ENCODE data around the gene DCBLD1. TPM values are rescaled to one million over a fixed set of nuclear protein-coding genes. Genes with fewer than 3 reads are reported as not detected.
A peak's percentile ranks its signal among the peaks of the same experiment; 100 is the strongest.

DCBLD1 gene
- total RNA-seq, 2 donors from 2014 or later = 6.3 to 7.1 TPM

DNA sequence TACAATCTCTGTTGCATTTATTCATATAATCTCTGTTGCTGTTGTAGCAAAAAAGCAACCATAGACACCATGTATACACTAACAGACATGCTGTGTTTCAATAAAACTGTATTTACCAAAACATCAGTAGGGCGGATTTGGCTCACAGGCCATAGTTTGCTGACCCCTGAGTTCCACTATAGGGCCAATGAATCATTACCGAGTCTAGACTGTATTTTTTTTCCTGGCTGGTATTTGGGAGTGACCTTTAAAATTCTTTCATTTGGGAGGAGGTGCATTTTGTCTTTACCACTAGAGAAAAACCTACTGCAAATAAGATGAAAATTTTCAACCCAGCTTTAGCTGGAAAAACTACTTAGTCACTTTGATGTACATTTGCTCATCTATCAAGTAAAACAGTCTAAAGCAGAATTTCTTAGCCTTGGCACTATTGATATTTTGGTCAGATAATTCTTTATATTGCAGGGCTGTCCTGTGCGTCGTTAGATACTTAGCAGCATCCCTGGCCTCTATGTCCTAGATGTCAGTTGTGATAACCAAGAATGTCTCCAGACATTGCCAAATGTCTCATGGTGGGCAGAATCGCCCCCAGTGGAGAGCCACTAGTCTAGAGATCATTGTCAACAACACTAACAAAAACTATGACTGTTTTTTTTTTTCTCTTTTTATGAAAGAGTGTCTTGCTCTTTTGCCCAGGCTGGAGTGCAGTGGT, 39.5 kb downstream of the DCBLD1 start:
- H3K9me3 ChIP-seq = no peaks in the 10 kb centered on the region
- no peak overlapping the region for H3K4me3 ChIP-seq
- TF ChIP-seq, protein P1, sequence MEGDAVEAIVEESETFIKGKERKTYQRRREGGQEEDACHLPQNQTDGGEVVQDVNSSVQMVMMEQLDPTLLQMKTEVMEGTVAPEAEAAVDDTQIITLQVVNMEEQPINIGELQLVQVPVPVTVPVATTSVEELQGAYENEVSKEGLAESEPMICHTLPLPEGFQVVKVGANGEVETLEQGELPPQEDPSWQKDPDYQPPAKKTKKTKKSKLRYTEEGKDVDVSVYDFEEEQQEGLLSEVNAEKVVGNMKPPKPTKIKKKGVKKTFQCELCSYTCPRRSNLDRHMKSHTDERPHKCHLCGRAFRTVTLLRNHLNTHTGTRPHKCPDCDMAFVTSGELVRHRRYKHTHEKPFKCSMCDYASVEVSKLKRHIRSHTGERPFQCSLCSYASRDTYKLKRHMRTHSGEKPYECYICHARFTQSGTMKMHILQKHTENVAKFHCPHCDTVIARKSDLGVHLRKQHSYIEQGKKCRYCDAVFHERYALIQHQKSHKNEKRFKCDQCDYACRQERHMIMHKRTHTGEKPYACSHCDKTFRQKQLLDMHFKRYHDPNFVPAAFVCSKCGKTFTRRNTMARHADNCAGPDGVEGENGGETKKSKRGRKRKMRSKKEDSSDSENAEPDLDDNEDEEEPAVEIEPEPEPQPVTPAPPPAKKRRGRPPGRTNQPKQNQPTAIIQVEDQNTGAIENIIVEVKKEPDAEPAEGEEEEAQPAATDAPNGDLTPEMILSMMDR (IDR thresholded peaks at IDR 0.05) = no peak
- no peak for DNase-seq (ENCODE audit: low spot score)
- no peaks in the 10 kb centered on the region for H3K27me3 ChIP-seq
- no peaks in the 10 kb centered on the region for H3K4me1 ChIP-seq
- no peak overlapping the region for H3K27ac ChIP-seq
- peaks cover 5% of the 10 kb centered on the region for H3K36me3 ChIP-seq

DNA sequence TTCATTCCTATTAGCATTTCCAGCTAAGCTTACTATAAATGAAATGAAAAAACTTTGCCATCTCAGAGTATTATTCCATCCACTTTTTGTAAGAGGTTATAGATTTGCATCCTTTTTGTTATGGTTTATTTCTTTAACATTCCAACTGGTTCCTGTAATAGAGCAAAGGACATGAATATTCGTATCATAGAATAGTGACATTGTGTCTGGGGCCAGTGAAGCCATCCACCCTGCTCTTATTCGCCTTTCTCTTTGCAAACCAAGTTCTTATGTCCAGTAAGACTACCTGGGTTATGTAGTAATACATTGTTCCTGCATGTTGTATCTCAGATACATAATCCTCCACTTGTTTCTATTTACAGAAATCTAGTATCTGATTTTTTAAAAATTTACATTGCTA, 43.1 kb downstream of the DCBLD1 start:
- H3K27me3 ChIP-seq = no peaks in the 10 kb centered on the region
- peaks cover 0 to 6% of the 10 kb centered on the region in 2 donors for H3K4me1 ChIP-seq
- H3K4me3 ChIP-seq = no peak overlapping the region
- TF ChIP-seq, protein P1 (IDR thresholded peaks at IDR 0.05) = no peak
- H3K9me3 ChIP-seq = no peaks in the 10 kb centered on the region
- H3K36me3 ChIP-seq = no peaks in the 10 kb centered on the region
- no peak overlapping the region for H3K27ac ChIP-seq
- no peak for DNase-seq (ENCODE audit: low spot score)

DNA sequence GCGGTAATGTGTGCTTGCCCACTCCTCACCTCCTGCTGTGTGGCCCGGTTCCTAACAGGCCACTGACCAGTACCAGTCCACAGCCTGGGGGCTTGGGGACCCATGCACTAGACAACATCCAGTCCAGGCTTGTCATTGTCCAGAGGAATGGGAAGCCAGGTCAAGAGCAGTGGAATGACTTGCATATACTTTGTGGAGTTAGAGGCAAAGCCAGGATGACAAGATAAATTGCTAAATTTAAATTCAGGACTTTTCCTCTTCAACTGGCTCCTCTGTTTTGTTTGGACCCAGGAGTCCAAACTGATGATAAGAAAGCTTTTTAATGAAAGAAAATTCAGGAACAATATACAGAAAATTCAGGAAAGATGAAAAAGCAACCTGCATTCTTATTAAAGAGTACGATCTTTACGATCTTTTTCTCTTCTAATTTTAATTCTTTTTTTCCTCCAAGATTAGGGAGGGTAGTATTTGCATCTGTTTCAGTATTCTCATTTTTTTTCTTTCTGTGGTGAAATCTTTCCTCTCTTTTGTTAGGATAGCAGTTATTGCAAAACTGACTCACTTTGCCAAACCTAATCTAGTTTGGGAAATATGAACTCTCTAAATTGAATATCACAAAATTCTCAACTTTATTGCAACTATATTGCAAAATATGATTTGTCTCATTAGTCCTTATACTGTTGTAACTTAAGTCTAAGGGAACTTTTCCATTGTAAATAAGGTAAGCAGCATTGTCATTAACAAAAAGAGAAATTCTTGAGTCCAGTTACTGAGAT, 48.2 kb downstream of the DCBLD1 start:
- Histone ChIP-seq H3K27me3 (no peaks in the 10 kb centered on the region), H3K27ac (peak overlapping the region in 1 of 2 donors; percentile 14), H3K9me3 (no peaks in the 10 kb centered on the region), H3K4me1 (peaks cover 0 to 6% of the 10 kb centered on the region in 2 donors), H3K36me3 (no peaks in the 10 kb centered on the region), H3K4me3 (no peak overlapping the region)
- DNase-seq (ENCODE audit: low spot score) = no peak
- TF ChIP-seq, protein P1 (IDR thresholded peaks at IDR 0.05) = no peak

DNA sequence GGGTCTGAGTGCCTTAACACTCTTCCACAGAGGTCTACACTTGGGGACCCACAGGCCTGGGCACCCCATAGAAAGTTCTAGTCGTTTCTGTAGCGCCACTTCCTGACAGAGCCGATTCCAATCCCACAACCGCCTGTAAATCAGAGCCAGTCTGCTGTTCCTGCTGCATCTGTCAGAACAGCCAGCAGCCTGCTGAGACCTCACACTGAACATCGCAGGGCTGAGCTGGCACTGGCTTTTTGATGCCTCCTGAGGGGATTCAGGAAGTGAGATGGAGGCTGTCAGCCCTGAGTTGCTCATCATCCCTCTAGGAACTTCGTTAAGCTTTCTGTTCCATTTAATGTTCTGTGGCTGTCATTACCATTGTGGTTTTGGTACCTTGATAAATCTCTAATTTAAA, 48.9 kb downstream of the DCBLD1 start:
- H3K4me1 ChIP-seq = peaks cover 0 to 6% of the 10 kb centered on the region in 2 donors
- no peaks in the 10 kb centered on the region for H3K36me3 ChIP-seq
- no peaks in the 10 kb centered on the region for H3K9me3 ChIP-seq
- no peak for DNase-seq (ENCODE audit: low spot score)
- TF ChIP-seq, protein P1 (IDR thresholded peaks at IDR 0.05) = no peak
- H3K27ac ChIP-seq = peak overlapping the region in 1 of 2 donors; percentile 14
- H3K27me3 ChIP-seq = no peaks in the 10 kb centered on the region
- H3K4me3 ChIP-seq = no peak overlapping the region

DNA sequence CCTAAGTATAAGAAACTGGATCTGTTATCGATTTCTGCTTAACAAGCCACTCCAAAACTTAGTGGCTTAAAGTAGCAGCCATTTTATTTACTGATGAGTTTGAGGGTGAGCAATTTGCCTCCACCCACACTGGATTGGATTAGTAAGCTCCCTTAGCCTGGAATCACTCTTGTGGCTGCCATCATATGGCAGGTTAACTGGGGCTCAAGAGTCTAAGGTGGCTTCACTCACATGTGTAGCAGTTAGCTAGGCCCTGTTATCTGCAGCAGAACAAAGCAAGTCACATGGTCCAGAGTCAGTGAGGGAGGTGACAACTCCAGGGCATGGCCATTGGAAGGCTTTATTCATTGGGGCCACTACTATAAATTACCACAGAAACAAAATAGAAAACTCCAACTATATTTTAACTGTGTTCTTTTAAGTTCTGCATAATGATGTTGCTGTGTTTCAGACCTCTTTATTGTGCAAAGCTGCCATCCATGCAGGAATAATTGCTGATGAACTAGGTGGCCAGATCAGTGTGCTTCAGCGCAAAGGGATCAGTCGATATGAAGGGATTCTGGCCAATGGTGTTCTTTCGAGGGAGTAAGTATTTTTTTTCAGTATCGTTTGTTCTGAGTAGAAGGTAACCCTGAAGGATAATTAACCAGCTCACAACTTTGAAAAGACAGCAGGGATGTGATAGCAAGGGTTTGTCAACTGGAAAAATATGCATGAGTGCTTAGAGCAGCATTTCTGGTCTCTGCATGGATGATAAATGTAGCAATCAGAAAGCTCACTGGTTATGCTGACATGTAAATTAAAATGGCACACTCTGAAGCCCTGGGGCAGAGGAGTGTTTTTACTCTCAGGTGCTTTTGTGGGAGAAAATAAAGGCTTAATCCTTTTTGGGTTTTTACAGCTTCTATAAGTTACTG, 49.6 kb downstream of the DCBLD1 start:
- peaks cover 0 to 6% of the 10 kb centered on the region in 2 donors for H3K4me1 ChIP-seq
- H3K4me3 ChIP-seq = no peak overlapping the region
- H3K27me3 ChIP-seq = no peaks in the 10 kb centered on the region
- H3K36me3 ChIP-seq = no peaks in the 10 kb centered on the region
- H3K27ac ChIP-seq = no peak overlapping the region
- TF ChIP-seq, protein P1 (IDR thresholded peaks at IDR 0.05) = no peak
- DNase-seq (ENCODE audit: low spot score) = no peak
- no peaks in the 10 kb centered on the region for H3K9me3 ChIP-seq

Measured in right atrium auricular region (tissue), 2 donors.